ENCODE data around the gene YTHDF2. TPM values are rescaled to one million over a fixed set of nuclear protein-coding genes. Genes with fewer than 3 reads are reported as not detected.
"Not testable (repeated sequence)": the region's sequence is repeated elsewhere in the genome, so short reads cannot be mapped to it uniquely, and the experiment has no call there.

Gene YTHDF2
- total RNA-seq, 1 experiment from 2014 or later: 90.6 TPM

DNA sequence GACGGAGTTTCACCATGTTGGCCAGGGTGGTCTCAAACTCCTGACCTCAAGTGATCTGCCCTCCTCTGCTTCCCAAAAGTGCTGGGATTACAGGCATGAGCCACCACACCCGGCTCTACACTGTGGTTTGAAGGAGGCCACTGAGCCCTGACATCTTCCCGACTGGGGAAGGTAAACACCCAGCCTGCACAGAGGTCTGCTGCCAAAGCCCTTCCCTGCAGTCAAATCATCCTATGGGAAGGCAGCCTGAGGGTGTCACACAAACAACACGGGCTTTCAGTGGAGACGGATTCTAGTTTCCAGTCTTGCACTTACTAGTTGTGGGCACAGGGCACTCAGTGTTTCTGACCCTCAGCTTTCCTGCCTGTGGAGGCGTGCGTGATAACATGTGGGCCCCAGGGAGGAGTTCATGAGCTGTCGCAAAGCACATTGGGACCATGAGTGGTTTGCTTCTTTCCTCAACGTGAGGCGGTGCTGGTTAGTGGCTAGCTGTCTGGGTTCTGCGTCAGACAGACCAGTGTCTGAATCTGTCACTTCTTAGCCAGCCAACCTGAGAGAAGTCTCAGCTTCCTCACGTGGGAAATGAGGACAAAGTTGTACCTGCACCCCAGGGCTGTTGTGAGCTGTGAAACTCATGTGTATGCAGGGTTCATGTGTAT is 53.8 kb downstream of the YTHDF2 start (continued):
- TF ChIP-seq POLR2A (IDR thresholded peaks at IDR 0.05; ENCODE audit: borderline replicate concordance, extremely low read depth, insufficient read depth, insufficient read length) (no peak), CBX3 (IDR thresholded peaks at IDR 0.05; ENCODE audit: low read depth) (no peak)
- TF ChIP-seq, protein P1, sequence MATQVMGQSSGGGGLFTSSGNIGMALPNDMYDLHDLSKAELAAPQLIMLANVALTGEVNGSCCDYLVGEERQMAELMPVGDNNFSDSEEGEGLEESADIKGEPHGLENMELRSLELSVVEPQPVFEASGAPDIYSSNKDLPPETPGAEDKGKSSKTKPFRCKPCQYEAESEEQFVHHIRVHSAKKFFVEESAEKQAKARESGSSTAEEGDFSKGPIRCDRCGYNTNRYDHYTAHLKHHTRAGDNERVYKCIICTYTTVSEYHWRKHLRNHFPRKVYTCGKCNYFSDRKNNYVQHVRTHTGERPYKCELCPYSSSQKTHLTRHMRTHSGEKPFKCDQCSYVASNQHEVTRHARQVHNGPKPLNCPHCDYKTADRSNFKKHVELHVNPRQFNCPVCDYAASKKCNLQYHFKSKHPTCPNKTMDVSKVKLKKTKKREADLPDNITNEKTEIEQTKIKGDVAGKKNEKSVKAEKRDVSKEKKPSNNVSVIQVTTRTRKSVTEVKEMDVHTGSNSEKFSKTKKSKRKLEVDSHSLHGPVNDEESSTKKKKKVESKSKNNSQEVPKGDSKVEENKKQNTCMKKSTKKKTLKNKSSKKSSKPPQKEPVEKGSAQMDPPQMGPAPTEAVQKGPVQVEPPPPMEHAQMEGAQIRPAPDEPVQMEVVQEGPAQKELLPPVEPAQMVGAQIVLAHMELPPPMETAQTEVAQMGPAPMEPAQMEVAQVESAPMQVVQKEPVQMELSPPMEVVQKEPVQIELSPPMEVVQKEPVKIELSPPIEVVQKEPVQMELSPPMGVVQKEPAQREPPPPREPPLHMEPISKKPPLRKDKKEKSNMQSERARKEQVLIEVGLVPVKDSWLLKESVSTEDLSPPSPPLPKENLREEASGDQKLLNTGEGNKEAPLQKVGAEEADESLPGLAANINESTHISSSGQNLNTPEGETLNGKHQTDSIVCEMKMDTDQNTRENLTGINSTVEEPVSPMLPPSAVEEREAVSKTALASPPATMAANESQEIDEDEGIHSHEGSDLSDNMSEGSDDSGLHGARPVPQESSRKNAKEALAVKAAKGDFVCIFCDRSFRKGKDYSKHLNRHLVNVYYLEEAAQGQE (IDR thresholded peaks at IDR 0.05; ENCODE audit: low read depth): no peak

- H3K4me1 ChIP-seq (ENCODE audit: control insufficient read depth in 1 of 2, insufficient read depth in 2 of 2, low read length in 2 of 2); intact Hi-C loops (cut with micrococcal nuclease); ATAC-seq; H3K27me3 ChIP-seq (ENCODE audit: insufficient read depth, low read length); DNase-seq (ENCODE audit: low read depth, low spot score); H3K36me3 ChIP-seq (ENCODE audit: control insufficient read depth in 1 of 2, insufficient read depth in 2 of 2, low read length in 2 of 2); H3K9ac ChIP-seq (ENCODE audit: low read length); H4K20me1 ChIP-seq (ENCODE audit: insufficient read depth); H3K9me2 ChIP-seq (ENCODE audit: insufficient read depth); H3K4me3 ChIP-seq (replicated peaks in 1 of 2; ENCODE audit: low read depth in 1 of 2, low read length in 2 of 2); H3K4me2 ChIP-seq (ENCODE audit: low read length); H3K27ac ChIP-seq (ENCODE audit: low read depth, low read length); H2AFZ ChIP-seq (ENCODE audit: low read depth, low read length, poor library complexity, severe bottlenecking); H3K79me2 ChIP-seq (ENCODE audit: insufficient read depth, low read length); H3K9me3 ChIP-seq (ENCODE audit: control insufficient read depth in 1 of 2, insufficient read depth in 1 of 2, low read depth in 1 of 2, low read length in 2 of 2); BruUV-seq (replicated peaks); POLR2A ChIA-PET: not testable (repeated sequence)
- ChIA-PET RAD21 (ENCODE audit: low non-redundant PET in 1 of 2, low total read pairs in 2 of 2, uncharacterized antibody in 2 of 2, unreplicated experiment in 2 of 2) (interaction anchor here in 1 of 2 experiments (0.7 kb wide), 1 partner anchor 85 kb away, joined by 5 read pairs; no protein-coding TSS in a partner anchor), CTCF (interaction anchor here (0.7 kb wide), 1 partner anchor 12 kb away, joined by 3 read pairs; no protein-coding TSS in a partner anchor)
Observed at GRCh38 chr1:28791929-28792328, 55.2 kb downstream of the YTHDF2 start.
